GM12878 (cell line): Measurements from ENCODE around the gene BCAS4.
"Not testable (repeated sequence)": the region's sequence is repeated elsewhere in the genome, so short reads cannot be mapped to it uniquely, and the experiment has no call there.

Experiments used
- BMI1 ChIP-seq: fragments of 450-650 bp; IDR thresholded peaks from 2 replicates; pipeline ENCODE4 v1.6.1; 2016; ENCODE audit warnings: mild to moderate bottlenecking, moderate library complexity, borderline replicate concordance
- BRCA1 ChIP-seq: IDR thresholded peaks from 2 replicates; pipeline ENCODE4 v1.6.1; 2011; ENCODE audit warnings: low read depth, low read length, improper control_type of control experiment
- CHD1 ChIP-seq: IDR thresholded peaks from 2 replicates; pipeline ENCODE4 v1.6.1; 2012; ENCODE audit warnings: low read depth, low read length, improper control_type of control experiment
- CTCF ChIP-seq, 3 experiments: IDR thresholded peaks in 2 of 3; conservative IDR thresholded peaks in 1 of 3; 2 replicates each; pipeline ENCODE4 v1.5.1; 2011; ENCODE audit warnings: low read depth in 3 of 3, low read length in 3 of 3, mild to moderate bottlenecking in 3 of 3, control low read depth in 2 of 3, moderate library complexity in 2 of 3, inconsistent platforms in 1 of 3, mixed read lengths in 1 of 3; ENCODE audit not compliant: control insufficient read depth in 2 of 3, insufficient read depth in 1 of 3; ENCODE audit errors: extremely low read depth in 1 of 3
- EP300 ChIP-seq, 2 experiments: fragments of 150-350 bp in 1 of 2; IDR thresholded peaks; 2 replicates each; pipeline ENCODE4 v1.6.1; 2011 to 2012; ENCODE audit warnings: low read depth in 2 of 2, low read length in 2 of 2, borderline replicate concordance in 1 of 2, improper control_type of control experiment in 1 of 2, inconsistent platforms in 1 of 2; ENCODE audit not compliant: control insufficient read depth in 1 of 2
- JUNB ChIP-seq: IDR thresholded peaks from 2 replicates; pipeline ENCODE4 v1.6.1; 2016; ENCODE audit warnings: antibody characterized with exemption, mild to moderate bottlenecking
- MTA2 ChIP-seq: fragments of 450-650 bp; IDR thresholded peaks from 2 replicates; pipeline ENCODE4 v1.6.1; 2016; ENCODE audit warnings: low read depth, mild to moderate bottlenecking, moderate library complexity
- NRF1 ChIP-seq: conservative IDR thresholded peaks from 2 replicates; pipeline ENCODE4 v1.6.1; 2011; ENCODE audit warnings: mild to moderate bottlenecking, low read depth, low read length, improper control_type of control experiment
- POLR2AphosphoS5 ChIP-seq: IDR thresholded peaks from 2 replicates; pipeline ENCODE4 v1.6.1; 2011; ENCODE audit warnings: mild to moderate bottlenecking, low read length, inconsistent platforms
- REST ChIP-seq: IDR thresholded peaks from 2 replicates; pipeline ENCODE4 v1.6.1; 2012; ENCODE audit warnings: mild to moderate bottlenecking, low read depth, low read length
- RFX5 ChIP-seq: IDR thresholded peaks from 2 replicates; pipeline ENCODE4 v1.6.1; 2011; ENCODE audit warnings: low read depth, low read length, improper control_type of control experiment
- TAF1 ChIP-seq: IDR thresholded peaks from 2 replicates; pipeline ENCODE4 v1.6.1; 2011; ENCODE audit warnings: mild to moderate bottlenecking, low read depth, low read length, borderline replicate concordance

GRCh38 chr20:50766955-50767809, 27.7 kb upstream of the BCAS4 start:
- not testable (repeated sequence) for TF ChIP-seq CTCF (IDR thresholded peaks at IDR 0.05 in 2 of 3, conservative IDR thresholded peaks at IDR 0.05 in 1 of 3; ENCODE audit: control insufficient read depth in 2 of 3, extremely low read depth in 1 of 3, insufficient read depth in 1 of 3, low read depth in 3 of 3, low read length in 3 of 3); EP300 (IDR thresholded peaks at IDR 0.05; ENCODE audit: borderline replicate concordance in 1 of 2, control insufficient read depth in 1 of 2, low read depth in 2 of 2, low read length in 2 of 2); MTA2; BMI1; JUNB; POLR2AphosphoS5; TAF1; NRF1; RFX5; CHD1; REST; BRCA1
